ENCODE data around the gene TAX1BP3. TPM values are rescaled to one million over a fixed set of nuclear protein-coding genes. Genes with fewer than 3 reads are reported as not detected.
A peak's percentile ranks its signal among the peaks of the same experiment; 100 is the strongest.

Gene TAX1BP3
- total and polyA plus RNA-seq, 2 of the 13 experiments (the other 11 are each of a cell fraction or from before 2014, with no cell fraction given), result 16.7 to 45.1 TPM

DNA sequence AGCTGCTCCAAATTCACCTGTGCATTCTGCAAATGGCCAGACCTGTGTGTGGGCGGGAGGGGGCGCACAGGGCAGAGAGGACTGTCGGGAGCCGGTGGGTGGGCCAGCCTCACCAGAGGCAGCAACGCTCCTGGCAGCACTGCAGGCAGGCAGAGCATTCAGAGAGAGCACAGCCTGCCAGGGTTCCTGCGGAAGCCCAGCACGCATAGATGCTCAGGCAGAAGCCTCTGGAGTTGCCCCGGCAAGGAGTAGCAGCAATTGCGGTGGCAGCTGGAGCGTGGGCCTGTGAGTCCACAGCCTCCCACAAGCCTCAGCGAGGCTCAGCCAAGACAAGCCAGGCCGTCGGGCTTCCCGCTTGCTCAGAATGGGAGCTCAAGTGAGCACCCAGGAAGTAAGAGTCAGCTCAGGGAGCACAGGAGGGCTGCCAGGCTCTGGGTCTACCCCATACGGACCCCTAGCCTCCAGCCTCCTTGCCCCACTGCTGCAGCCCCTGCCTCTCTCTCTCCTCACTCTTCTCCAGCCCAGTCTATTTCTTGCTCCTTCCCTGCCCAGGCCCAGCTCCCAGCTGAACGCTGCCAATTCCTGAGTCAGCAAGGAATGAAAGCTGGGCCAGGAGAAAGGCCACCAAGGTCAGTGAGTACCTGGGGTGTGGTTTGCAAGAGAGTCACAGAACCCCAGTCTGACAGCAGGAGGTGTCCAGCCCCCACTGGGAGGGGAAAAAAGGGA is 9.9 kb upstream of the TAX1BP3 start (continued):
- TF ChIP-seq, protein P1, sequence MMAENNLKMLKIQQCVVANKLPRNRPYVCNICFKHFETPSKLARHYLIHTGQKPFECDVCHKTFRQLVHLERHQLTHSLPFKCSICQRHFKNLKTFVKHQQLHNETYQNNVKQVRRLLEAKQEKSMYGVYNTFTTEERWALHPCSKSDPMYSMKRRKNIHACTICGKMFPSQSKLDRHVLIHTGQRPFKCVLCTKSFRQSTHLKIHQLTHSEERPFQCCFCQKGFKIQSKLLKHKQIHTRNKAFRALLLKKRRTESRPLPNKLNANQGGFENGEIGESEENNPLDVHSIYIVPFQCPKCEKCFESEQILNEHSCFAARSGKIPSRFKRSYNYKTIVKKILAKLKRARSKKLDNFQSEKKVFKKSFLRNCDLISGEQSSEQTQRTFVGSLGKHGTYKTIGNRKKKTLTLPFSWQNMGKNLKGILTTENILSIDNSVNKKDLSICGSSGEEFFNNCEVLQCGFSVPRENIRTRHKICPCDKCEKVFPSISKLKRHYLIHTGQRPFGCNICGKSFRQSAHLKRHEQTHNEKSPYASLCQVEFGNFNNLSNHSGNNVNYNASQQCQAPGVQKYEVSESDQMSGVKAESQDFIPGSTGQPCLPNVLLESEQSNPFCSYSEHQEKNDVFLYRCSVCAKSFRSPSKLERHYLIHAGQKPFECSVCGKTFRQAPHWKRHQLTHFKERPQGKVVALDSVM (CRISPR knock-in tag; IDR thresholded peaks at IDR 0.05), result peak; percentile 89
- no peak for TF ChIP-seq NCOA1 (CRISPR knock-in tag; IDR thresholded peaks at IDR 0.05)

DNA sequence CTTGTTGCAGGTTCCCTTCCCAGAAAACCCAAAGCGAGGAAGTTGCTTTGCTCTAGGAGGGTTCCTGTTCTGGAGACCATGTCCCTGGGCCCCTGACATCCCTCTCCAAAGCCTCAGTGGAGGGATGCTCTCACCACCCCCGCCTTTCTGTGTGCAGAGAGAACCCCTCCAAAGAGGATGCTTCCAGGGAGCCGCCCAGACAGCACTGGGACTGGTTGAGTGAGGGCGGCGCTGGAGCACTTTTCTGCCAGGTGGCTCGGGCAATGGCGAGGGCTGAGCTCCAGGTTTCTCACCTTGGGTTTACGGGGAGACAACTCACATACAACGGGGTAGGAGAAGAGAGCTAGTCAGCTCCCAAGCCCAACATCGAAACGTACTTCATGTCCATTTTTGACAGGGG is 7.5 kb upstream of the TAX1BP3 start:
- ChIA-PET CTCF (ENCODE audit: low intra/inter-chr PET ratio, low total read pairs) (no interaction called here), POLR2A (no interaction called here)
- H3K4me3 ChIP-seq (replicated peaks in 1 of 3; ENCODE audit: insufficient read depth in 1 of 3, low read depth in 2 of 3, low read length in 3 of 3), result no peak overlapping the region
- ATAC-seq (no peak), FAIRE-seq (no peak), DNase-seq (ENCODE audit: low spot score) (no peak)
- no peak overlapping the region for H3K9ac ChIP-seq (ENCODE audit: insufficient read depth, low read depth, low read length)
- in situ Hi-C loops (cut with HindIII; ENCODE audit: extremely low pct_ligation_motif_present, low pct_unique_long_range_greater_than_20kb), result no loop called here
- WGBS (ENCODE audit: low lambda C conversion rate), result 71% methylated on average over 7 of the region's 11 CpGs
- H3K36me3 ChIP-seq (replicated peaks in 1 of 2; ENCODE audit: control insufficient read depth in 1 of 2, insufficient read depth in 2 of 2, low read length in 2 of 2), result no peaks in the 10 kb centered on the region
- no TSS peak for BruUV-seq (replicated peaks)
- H3K9me3 ChIP-seq (ENCODE audit: low read length), result no peaks in the 10 kb centered on the region
- H2AFZ ChIP-seq (ENCODE audit: low read length), result no peak overlapping the region
- peaks cover 36% of the 10 kb centered on the region for H3K4me1 ChIP-seq (ENCODE audit: insufficient read depth, low read length)
- H3K4me2 ChIP-seq (ENCODE audit: low read depth, low read length), result no peak overlapping the region
- intact Hi-C loops (cut with micrococcal nuclease; ENCODE audit: unreplicated experiment), result no loop called here
- H3K79me2 ChIP-seq (ENCODE audit: insufficient read depth, low read length), result no peaks in the 10 kb centered on the region
- H3K27me3 ChIP-seq (ENCODE audit: control insufficient read depth in 1 of 2, insufficient read depth in 2 of 2, low read length in 2 of 2), result no peaks in the 10 kb centered on the region
- H3K27ac ChIP-seq (ENCODE audit: extremely low read length, insufficient read depth, low read length), result no peak overlapping the region
- H4K20me1 ChIP-seq (ENCODE audit: insufficient read depth, low read length), result no peaks in the 10 kb centered on the region
- TF ChIP-seq ARNT (IDR thresholded peaks at IDR 0.05), result no peak
- TF ChIP-seq, protein P2, sequence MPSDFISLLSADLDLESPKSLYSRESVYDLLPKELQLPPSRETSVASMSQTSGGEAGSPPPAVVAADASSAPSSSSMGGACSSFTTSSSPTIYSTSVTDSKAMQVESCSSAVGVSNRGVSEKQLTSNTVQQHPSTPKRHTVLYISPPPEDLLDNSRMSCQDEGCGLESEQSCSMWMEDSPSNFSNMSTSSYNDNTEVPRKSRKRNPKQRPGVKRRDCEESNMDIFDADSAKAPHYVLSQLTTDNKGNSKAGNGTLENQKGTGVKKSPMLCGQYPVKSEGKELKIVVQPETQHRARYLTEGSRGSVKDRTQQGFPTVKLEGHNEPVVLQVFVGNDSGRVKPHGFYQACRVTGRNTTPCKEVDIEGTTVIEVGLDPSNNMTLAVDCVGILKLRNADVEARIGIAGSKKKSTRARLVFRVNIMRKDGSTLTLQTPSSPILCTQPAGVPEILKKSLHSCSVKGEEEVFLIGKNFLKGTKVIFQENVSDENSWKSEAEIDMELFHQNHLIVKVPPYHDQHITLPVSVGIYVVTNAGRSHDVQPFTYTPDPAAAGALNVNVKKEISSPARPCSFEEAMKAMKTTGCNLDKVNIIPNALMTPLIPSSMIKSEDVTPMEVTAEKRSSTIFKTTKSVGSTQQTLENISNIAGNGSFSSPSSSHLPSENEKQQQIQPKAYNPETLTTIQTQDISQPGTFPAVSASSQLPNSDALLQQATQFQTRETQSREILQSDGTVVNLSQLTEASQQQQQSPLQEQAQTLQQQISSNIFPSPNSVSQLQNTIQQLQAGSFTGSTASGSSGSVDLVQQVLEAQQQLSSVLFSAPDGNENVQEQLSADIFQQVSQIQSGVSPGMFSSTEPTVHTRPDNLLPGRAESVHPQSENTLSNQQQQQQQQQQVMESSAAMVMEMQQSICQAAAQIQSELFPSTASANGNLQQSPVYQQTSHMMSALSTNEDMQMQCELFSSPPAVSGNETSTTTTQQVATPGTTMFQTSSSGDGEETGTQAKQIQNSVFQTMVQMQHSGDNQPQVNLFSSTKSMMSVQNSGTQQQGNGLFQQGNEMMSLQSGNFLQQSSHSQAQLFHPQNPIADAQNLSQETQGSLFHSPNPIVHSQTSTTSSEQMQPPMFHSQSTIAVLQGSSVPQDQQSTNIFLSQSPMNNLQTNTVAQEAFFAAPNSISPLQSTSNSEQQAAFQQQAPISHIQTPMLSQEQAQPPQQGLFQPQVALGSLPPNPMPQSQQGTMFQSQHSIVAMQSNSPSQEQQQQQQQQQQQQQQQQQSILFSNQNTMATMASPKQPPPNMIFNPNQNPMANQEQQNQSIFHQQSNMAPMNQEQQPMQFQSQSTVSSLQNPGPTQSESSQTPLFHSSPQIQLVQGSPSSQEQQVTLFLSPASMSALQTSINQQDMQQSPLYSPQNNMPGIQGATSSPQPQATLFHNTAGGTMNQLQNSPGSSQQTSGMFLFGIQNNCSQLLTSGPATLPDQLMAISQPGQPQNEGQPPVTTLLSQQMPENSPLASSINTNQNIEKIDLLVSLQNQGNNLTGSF (CRISPR knock-in tag; IDR thresholded peaks at IDR 0.05), result no peak
- TF ChIP-seq, protein P3, sequence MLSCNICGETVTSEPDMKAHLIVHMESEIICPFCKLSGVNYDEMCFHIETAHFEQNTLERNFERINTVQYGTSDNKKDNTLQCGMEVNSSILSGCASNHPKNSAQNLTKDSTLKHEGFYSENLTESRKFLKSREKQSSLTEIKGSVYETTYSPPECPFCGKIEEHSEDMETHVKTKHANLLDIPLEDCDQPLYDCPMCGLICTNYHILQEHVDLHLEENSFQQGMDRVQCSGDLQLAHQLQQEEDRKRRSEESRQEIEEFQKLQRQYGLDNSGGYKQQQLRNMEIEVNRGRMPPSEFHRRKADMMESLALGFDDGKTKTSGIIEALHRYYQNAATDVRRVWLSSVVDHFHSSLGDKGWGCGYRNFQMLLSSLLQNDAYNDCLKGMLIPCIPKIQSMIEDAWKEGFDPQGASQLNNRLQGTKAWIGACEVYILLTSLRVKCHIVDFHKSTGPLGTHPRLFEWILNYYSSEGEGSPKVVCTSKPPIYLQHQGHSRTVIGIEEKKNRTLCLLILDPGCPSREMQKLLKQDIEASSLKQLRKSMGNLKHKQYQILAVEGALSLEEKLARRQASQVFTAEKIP (CRISPR knock-in tag; IDR thresholded peaks at IDR 0.05; ENCODE audit: borderline replicate concordance), result no peak
